Measurements from ENCODE around the gene STAT5A.
A peak's percentile ranks its signal among the peaks of the same experiment; 100 is the strongest.

Gene STAT5A

DNA sequence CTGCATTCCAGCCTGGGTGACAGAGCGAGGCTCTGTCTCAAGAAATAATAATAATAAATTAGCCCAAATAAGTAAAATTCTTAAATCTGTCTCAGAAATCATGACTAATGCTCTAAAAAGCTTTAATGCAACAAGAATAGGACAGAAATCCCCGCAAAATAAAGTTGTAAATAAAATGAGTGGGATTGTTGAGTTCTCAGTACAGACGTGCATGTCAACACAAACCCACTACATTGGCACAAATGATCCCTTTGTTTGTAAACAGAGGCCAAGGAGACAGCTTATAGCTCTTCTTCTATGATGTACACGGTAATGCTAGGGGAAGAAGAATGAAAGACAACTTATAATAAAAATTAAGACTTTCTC lies 18.1 kb upstream of the STAT5A start:
- DNase-seq: no peak

DNA sequence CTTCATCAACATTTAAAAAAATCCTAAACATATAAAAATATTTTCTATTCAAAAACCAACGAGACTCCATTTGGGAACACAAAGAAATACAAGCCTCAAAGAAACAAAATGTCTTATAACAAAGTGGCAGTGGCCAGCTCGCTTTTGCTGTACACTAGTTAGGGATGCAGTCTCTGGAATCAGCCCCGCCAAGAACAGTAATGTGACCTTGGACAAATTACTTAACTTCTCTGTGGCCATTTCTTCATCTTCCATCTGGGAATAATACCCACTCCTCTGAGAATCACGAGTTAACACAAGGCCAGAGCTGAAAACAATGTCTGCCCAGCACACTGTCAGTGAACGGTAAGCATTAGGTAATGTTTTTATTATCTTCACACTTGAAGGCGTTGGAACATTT lies 17.7 kb upstream of the STAT5A start:
- DNase-seq: no peak

DNA sequence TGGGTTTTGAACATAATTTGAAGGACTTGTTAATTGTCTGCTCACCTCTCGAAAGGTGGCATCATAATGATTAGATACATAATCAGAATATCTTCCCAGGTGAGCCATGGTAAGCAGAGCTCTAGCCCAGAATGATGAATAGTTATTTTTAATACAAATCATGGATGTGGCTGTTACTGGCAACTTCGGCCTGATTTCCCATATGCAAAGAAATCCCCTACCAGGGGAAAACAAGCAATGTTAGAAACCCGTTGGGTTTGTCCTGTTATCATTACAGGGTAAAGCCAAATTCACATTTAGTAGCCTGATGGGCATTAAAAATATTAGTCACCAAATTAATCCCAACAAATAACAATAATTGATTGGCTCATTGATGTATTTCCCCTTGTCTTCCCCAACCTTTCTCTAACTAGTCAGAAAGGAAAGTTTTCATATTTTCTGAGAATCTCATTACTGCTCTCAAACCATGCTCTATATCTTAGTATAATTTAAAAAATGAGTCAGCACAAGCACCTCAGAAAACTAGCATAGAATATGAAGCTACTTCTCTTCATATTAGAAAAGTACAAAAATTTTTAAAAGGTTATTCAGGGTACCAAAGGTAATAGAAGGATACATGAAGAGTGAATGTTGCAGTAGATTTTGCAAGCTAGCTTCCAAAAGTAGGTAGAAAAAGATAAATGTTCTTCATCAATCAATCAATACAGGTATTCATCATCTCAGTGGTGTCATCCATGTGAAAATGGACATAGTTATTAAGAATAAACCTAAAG lies 17.1 kb upstream of the STAT5A start:
- DNase-seq: no peak

DNA sequence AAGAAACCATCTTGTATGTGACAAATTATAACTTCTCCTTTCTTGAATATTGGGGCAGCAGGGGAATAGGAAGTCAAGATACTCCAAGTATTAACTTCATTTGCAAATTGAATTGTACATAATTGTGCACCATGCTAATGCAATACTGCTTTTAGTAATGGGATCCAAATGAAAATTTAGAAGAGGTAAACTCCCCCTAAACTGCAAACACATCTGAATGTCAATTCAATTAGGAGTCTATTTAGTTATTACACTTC lies 16.6 kb upstream of the STAT5A start:
- DNase-seq: no peak

DNA sequence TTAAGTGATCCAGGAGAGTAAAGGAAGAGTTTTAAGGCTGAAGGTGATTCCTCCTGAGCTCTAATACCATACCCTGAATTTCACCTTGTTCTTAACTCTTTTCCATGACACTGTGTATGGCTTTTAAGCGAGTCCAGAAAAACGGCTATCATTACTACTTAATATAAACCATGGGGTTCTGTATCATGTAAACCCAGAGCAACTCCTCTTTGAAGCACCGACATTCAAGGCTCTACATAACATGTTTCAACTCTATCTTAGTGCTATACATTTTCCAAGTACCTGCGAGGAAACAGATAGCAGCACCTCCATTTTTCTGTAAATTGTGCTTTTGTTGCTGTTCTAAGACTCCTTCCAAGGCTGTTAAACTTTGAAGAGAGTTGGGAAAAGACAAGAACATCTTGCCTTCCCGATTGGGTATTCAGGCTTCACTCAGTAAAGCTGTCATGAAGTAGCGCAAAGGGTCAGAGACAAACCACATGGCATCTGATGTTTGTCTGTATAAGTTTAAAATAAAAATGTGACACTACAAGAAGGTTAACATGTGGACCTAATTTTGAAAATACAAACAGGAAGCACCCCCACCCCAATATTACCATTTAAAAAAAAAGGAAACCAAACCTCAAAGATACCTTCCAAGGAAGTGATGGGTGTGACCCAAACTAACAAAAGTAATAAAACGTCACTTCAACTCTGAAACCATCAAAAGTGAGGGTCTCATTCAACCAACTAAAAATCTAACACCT lies 16.0 kb upstream of the STAT5A start:
- no peak for DNase-seq

DNA sequence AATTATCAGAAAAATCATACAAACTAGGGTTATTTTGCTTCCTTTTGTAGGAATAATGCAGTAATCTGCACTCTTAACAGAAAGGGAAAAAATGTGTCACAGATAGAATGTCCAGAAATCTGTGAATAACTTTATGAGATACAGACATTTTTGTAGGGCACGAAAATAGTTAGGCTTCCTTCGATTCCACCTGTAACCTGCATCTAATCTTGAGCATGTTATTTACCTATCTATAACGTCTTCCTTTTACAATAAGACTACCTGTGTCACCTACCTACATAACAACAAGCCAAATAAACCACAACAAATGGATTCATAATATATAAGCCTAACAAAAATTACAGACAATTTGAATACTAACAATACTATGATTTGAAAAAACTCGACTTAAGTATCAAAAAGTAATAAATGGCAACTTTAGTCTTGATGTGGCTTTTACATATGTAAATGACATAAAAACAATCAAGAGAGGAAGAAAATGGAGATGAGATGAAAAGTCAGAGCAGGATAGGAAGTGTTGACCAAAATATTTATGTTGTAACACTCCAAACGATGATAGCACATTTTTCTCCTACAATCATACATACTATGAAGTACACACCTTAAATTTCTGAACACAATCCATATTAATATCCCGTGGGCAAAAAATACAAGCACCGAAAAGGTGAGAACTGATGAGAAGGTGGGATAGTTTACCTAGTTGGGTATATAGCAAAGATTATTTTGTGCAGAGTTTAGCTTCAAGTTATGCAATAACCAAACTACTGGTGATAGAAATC lies 14.6 kb upstream of the STAT5A start:
- no peak for DNase-seq

DNA sequence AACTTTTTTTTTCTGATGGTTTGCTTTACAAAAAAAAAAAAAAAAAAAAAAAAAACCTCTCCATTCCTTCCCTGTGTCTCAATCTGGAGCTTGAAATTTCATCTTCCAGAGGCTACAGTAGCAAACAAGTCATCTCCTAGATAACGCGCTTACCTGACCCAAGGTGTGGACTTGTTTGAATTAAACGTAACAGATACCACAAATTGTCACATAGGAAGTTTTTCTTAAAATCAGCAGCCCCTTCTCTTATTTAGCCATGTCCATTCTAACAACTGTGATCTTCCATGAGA lies 14.1 kb upstream of the STAT5A start:
- no peak for DNase-seq

DNA sequence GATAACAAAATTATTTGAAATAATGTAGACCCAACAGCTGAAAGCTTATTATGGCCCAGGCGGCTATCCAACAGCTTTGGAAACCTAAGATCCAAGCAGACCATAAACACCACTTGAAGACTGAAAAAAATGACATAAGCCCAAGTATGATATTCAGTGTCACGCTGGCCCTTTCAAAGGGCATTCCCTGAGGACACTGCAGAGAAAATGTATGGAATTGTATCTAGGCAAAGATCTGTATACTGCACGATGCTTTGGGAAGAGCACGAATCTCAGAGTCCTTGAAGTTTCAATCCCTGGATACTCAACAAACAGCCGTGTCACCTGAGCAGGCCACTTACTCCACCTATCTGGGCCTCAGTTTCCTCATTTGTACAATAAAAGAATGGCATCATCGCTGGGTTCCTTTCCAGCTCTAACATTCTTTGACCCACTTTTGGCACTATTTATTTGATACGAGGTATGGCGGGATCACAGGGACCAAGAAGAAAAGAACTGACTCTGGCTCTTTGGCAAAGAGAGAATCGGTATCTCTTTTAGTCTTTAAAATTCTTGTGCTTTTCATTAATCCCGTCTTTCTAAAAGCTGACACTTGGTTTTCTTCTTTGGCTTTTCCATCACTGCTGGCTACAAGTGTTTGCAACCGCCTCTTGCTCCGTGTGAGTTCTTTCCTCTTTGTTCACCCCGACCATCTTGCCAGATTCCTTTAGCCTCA lies 13.3 kb upstream of the STAT5A start:
- DNase-seq: no peak

DNA sequence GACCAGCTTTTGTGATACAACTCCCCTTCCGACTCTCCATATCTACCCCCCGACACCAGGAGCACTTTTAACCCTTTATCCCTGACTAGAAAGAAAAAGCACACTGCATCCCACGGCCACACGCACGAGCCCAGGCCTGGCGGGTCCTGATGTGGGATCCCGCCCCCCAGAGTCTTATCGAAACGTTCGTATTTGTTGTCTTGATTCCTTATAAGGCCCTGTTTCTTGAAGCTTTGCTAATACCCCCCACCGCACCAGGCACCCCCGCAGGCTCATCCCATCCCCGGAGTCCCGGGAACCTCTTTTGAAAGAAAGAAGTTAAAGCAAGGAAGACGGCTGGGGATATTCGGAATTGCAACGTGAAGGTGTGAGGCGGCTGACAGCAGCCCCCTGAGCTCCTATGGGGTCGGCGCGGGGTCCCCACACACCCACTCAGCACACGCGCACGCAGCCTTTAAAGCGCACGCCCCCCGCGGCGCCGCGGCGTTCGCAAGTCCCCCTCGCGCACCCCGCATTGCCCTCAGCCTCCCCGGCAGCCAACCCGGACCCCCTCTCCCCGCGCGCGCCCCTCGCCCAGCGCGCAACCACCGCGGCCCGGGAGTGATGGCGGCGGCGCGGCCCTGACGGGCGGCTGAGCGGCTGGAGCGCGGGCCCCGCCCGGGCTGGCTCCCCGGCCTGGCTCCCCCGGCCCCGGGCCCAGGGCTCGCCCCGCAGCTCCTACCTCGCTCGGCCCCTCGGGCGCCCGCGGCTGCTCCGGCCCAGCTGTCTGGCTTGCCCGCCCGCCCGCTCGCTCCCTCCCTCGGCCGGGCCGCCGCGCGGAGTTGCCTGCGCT lies 12.6 kb upstream of the STAT5A start:
- peak; percentile 35 for DNase-seq

DNA sequence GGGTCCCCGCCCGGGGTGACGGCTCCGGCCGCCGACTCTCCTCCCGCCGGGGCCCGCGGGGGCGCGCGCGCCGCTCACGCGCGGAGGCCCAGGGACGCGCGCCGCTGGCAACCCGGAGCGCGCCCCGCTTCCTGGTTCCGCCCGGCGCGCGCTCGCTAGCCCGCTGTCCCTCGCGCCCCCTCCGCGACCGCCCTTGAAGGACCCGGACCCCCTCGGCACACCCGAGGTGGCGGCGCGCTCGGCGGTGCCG lies 12.0 kb upstream of the STAT5A start, which contains the start of gene STAT5B:
Gene STAT5B (minus strand): TSS at position 33 of the 250 bp plus-strand sequence. CDS start 44,264 bp downstream, outside the sequence.
- DNase-seq: peak; percentile 69

DNA sequence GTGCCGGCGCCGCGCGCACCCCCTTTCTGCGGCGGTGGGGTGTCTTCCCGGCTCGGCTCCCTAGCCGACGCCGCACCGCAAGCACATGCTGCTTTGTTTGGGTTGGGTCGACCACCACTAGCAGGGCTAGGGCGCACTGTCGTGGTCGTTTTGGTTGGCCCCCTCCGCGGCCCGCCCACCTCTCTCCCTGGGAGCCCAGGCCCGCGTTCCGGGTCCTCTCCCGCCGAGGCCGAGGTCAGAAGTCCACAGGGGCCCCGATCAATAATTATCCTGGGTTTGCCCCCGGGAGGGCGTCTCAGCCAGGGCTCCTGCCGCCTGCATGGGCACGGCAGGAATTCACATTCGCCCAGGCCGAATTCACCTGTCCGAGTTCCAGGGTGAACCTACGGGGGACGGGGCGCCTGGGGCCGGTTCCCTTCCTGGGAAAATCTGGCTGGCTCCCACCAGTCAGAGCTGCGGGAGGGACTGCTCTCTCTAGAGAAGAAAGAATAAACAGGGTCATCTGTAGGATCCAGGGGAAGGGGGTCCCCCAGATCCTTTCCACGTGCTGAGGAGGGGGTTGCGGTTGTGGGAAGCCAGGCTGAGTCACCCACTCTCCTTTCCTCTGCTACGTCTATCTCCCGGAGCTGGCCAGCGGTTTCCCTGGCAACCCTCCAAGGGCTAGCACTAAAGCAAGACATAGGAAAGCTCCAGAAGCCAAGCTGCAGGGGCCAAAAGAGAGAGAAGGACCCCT lies 11.5 kb upstream of the STAT5A start:
- DNase-seq: no peak

DNA sequence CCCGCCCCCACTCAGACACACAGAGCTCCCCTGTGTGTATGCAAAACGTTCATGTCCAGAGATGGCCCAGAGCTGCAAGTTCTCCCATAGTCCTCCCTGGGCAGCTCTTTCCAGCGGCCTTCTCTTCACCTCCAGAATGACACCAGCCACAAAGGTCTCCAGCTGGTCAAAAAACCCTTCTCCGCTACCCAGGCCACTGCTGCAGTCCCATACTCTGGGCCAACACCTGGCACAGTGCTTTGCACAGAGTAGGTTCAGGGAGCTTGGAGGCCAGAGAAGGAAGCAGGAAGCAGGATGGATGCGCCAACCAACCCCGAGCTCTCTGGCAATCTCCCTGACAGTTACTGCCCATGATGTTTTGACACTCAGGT lies 11.0 kb upstream of the STAT5A start:
- DNase-seq: no peak

DNA sequence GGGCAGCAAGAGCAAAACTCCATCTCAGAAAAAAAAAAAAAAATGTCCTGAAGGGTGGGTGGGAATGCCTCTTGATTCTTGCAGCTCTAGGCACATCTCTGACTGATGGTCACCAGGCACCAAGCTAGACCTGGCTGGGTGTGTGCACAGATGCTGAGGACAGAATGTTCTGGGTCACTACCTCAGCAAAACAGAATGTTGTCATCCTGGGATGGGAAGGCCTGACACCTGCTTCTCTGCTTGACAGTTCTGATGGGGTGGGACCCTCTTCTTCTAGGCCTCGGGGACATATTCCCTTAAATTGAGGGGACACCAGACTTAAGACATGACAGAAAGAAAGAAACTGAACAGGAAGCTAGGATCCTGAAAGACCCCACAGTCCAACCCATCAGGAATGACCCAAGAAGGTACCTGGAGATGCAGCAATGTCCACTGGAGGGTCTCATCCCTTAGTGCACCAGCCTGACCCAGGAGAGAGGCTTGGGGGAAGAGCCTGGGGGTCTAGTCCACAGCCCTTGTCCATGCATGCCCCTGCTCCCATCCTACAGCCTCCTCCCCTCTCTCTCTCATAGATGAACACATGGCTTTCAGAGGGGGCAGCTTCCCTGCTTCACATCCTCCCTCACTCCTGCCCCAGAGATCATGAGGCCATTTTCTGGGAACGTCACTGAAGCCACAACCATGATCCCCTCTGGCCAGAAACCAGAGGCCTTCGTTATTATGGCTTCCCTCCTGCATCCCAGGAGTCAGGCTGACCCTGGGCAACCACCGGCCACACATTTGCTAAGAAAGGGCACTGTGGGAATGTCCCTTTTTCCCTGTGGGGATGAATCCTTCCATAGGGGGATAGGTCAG lies 8.3 kb upstream of the STAT5A start:
- no peak for DNase-seq

DNA sequence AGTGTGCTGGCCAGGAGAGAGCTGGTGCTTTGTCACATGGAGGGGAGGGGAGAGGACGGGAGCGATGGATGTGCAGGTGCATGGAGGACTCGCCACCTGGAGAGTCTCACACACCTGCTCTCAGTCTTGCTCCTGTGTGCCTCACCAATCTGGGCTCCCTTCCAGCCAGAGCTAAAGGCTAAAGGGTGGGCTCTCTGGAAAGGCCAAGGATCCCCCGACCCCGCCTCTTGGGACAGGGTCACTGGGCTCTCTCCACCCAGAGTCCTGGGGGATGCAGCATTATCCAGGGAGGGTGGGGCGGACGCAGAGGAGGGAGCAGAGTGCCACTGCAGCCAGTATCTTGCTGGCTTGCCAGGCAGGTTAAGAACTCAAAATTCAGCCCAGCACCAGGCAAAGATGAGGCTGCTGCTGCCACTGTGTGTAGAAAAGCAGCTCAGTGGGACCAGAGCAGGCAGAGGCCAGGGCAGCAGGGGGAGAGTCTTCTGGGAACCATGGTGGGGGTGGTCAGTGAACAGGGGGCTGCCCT lies 6.7 kb upstream of the STAT5A start:
- DNase-seq: no peak

DNA sequence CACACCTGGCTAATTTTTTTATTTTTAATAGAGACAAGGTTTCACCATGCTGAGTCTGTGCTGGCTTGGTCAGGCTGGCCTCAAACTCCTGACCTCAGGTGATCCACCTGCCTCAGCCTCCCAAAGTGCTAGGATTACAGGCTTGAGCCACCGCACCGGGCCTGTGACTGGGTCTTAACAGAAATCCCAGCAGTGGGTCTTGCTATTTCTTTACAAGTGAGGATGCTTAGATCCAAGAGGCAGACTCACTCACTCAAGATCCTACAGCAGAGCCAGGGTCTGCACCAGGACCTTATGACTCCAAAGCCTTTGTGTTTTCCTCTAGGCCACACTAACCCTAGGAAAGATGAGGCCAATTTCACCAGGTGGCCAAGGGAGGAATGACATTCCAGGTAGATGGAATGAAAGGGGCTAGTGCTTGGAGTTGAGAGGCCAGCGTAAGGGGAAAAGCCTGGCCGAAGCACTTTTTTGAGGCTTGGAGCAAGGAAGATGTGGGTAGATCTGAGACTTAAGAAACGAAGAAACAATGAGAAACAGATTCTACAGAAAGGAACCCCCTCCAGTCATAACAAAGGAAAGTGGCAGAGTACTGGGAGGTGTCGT lies 5.7 kb upstream of the STAT5A start:
- no peak for DNase-seq

DNA sequence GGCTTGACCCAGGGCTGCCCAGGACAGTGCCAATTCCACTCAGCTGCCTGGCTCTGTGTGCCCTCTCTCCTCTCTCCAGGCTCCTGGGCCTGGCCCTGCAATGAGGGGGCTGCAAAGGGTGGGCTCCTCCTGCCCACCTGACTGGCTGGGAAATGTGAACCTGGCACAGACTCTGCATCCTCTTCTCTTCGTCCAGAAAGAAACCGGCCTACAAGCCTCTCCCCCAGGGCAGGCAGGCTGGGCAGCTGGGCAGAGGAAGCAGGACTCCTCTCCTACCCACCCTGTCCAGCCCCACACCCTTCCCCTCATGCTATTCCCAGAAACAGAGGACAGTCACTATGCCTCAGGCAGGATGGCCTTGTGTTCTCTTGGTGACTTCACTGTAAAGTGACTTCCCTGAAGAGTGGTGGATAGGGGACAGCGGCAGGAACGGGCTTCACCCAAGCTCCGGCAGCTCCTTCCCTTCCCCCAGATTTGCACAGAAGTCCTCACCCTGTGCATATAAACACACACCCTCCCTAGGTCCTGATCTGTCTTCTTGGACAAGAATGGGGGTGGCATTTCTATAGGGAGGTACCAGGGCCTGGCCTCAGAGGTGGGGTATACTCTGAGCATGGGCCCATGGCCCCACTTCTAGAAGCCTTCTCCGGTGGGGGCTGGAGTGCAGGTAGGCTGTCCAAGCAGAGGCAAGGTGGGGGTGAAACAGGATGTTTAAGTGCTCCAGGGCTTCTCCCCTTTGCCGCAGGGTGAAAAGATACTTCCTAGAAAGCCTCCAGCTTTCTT lies 4.9 kb upstream of the STAT5A start:
- no peak for DNase-seq

DNA sequence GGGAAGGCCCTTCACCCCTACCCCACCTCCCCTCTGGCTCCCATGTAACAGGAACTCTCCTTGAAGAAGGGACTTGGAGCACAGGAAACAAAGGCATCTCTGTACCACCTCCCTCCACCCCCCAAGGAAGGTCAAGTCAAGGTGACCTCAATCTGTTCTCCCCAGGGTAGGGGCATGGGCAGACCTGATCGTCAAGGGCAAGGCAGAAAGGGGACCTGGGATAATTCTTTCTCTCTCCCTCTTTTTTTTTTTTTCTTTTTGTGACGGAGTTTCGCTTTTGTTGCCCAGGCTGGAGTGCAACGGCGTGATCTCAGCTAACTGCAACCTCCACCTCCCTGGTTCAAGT lies 4.3 kb upstream of the STAT5A start:
- no peak for DNase-seq

DNA sequence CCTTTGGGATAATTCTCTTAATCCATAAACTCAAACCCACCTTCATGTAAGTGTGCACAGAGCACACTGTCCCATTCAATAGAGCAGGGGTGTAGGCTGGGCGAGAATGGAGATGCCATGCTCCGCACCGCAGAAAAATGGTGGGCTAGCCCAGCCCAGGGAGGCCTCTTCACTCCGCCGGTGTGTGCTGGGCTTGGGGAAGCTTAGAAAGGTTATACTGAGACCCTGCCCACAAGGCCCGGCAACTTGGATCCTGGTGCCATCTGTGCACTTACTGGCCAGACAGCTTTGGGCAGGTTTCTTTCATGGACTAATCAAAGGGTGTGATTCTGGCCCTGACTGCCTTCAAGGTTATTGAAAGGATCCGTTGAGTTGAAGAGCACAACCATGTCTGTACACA lies 3.7 kb upstream of the STAT5A start:
- no peak for DNase-seq

DNA sequence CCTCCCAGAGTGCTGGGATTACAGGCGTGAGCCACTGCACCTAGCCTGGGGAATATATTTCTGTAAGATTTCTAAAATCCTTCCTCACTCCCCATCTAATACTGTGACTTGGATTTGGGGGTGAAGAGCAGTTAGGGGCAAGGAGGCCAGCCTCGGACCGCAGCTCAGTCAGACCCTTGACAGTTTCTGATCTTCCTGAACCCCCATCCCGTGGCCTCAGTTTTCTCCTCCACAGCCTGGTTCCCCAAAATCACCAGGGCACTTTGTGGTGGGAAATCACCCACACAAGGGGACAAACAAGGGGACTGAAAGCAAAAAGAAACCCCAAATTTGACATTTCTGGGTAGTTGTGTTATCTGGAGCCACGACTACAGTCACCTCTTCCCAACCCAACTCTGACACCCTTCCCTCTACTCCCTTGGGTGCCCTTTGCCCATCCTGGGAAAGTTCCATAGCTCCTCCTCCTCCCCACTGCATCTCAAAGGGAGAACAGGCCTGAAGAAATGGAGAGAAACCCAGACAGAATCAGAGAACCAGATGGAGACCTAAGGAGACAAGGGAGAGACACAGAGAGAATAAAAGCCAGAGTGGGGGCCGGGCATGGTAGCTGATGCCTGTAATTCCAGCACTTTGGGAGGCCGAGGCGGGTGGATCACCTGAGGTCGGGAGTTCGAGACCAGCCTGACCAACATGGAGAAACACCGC lies 2.8 kb upstream of the STAT5A start:
- no peak for DNase-seq

Data from stimulated activated CD4-positive, alpha-beta T cell treated with anti-CD3 and anti-CD28 coated beads, Interleukin-12 subunit alpha, Interleukin-12 subunit beta, amount 100 ng/mL, for 4 hours (primary cell).